Measurements from ENCODE around the gene CORO1C. TPM values are rescaled to one million over a fixed set of nuclear protein-coding genes. Genes with fewer than 3 reads are reported as not detected.

CORO1C gene
- total RNA-seq, 1 experiment from 2014 or later, result 139 TPM

DNA sequence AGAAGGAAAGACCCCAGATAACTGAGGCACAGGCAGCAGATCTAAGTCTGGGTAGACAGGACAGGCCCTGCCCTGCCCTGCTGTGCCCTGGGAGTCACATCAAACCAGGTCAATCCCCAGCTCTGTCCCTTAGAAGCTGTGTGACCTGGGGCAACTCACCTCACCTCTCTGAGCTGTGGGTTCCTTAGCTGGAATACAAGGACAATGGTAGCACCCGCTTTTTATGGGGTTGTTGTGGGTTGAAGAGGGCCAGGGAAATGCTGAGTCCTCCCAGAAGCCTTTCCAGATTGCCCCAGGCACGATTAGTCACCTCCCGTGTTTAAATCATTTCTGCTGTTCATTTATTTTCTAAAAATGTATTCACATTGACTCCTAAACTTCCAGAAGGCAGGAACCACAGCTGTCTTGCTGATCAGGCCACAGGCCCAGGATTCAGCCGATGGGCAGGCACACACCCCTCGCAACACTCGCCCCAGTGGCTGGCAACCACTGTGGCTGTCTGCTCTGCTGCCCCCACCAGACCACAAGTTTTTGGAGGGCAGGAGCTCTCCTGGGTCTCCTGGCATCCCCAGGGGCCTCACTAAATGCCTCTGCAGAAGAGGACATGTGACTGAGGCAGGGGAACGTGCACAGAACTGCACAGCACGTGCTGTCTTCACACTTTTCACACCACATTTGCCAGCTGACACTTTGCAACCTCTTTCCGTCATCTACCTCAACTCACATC is 100.7 kb downstream of the CORO1C start:
- Histone ChIP-seq H3K4me3 (no peak overlapping the region), H3F3A (ENCODE audit: insufficient read depth, low read depth) (peaks cover 30% of the 10 kb centered on the region), H3K4me1 (replicated peaks; ENCODE audit: insufficient read depth) (peaks cover 38% of the 10 kb centered on the region), H3K9me2 (ENCODE audit: insufficient read depth) (no peaks in the 10 kb centered on the region), H3K4me2 (peak overlapping the region; percentile 62), H3K9me3 (ENCODE audit: insufficient read depth, low read depth) (no peaks in the 10 kb centered on the region), H2AFZ (no peak overlapping the region), H3K27ac (peak overlapping the region; percentile 40; the same call in 1 of the 2 replicates), H4K20me1 (ENCODE audit: insufficient read depth) (no peaks in the 10 kb centered on the region), H3K79me2 (ENCODE audit: low read depth) (no peaks in the 10 kb centered on the region), H3K36me3 (ENCODE audit: low read depth) (no peaks in the 10 kb centered on the region), H3K27me3 (ENCODE audit: insufficient read depth, low read depth) (no peaks in the 10 kb centered on the region)
- DNase-seq, result peak; percentile 49 to 74
- TF ChIP-seq, protein P1, sequence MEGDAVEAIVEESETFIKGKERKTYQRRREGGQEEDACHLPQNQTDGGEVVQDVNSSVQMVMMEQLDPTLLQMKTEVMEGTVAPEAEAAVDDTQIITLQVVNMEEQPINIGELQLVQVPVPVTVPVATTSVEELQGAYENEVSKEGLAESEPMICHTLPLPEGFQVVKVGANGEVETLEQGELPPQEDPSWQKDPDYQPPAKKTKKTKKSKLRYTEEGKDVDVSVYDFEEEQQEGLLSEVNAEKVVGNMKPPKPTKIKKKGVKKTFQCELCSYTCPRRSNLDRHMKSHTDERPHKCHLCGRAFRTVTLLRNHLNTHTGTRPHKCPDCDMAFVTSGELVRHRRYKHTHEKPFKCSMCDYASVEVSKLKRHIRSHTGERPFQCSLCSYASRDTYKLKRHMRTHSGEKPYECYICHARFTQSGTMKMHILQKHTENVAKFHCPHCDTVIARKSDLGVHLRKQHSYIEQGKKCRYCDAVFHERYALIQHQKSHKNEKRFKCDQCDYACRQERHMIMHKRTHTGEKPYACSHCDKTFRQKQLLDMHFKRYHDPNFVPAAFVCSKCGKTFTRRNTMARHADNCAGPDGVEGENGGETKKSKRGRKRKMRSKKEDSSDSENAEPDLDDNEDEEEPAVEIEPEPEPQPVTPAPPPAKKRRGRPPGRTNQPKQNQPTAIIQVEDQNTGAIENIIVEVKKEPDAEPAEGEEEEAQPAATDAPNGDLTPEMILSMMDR (conservative IDR thresholded peaks at IDR 0.05), result no peak
- TF ChIP-seq EZH2 (IDR thresholded peaks at IDR 0.05; ENCODE audit: low read depth), result no peak
- intact Hi-C loops (cut with micrococcal nuclease; ENCODE audit: unreplicated experiment), result no loop called here
- ChIA-PET POLR2A (ENCODE audit: unreplicated experiment) (interaction anchor here (0.5 to 0.7 kb wide), 3 partner anchors 15 to 68 kb away, joined by 3 to 7 read pairs (median 6); partner anchors contain the start of gene ISCU), CTCF (interaction anchor here (0.7 kb wide), 1 partner anchor 74 kb away, joined by 4 read pairs; no protein-coding TSS in a partner anchor)
- no TSS peak for BruUV-seq (replicated peaks)

DNA sequence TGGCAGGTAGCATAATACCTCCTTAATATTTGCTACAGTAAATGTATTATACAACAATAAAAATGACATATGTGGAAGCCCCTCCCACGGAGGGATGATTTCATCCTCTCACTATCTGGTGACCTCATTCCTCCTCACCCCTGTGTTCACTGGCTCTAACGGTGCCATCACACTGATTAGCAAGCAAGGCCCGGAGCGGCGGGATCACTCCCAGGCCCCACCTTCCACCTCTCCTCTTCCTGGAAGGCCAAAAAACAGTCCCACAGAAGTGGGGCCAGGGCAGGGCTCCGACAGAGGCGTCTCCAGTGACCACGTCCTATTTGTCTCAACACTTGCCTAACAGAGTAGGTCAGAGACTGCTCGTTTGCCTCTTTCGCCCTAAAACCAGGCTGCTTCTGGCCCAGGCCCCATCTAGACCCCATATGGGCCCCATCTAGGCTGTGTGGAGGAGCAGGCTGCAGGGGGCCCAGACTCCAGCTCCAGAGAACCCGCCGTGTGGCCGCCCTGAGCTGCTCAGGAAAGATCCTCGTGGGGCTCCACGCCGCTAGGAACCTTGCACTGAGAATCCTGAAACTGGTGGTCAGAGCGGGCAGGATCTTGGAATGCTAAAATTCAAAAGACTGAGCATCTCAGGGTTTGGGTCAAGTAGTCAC is 101.4 kb downstream of the CORO1C start:
- intact Hi-C loops (cut with micrococcal nuclease; ENCODE audit: unreplicated experiment), result loop anchor here (2.0 kb wide), 1 partner anchor 15 kb away; no protein-coding TSS in a partner anchor
- H2AFZ ChIP-seq, result no peak overlapping the region
- peaks cover 28% of the 10 kb centered on the region for H3F3A ChIP-seq (ENCODE audit: insufficient read depth, low read depth)
- no peaks in the 10 kb centered on the region for H3K9me3 ChIP-seq (ENCODE audit: insufficient read depth, low read depth)
- peak; percentile 58 for DNase-seq
- no peaks in the 10 kb centered on the region for H3K79me2 ChIP-seq (ENCODE audit: low read depth)
- no peaks in the 10 kb centered on the region for H4K20me1 ChIP-seq (ENCODE audit: insufficient read depth)
- H3K27ac ChIP-seq, result peak overlapping the region; percentile 40; the same call in 1 of the 2 replicates
- BruUV-seq (replicated peaks), result TSS peak; percentile 86
- no peaks in the 10 kb centered on the region for H3K9me2 ChIP-seq (ENCODE audit: insufficient read depth)
- no peaks in the 10 kb centered on the region for H3K36me3 ChIP-seq (ENCODE audit: low read depth)
- no peaks in the 10 kb centered on the region for H3K27me3 ChIP-seq (ENCODE audit: insufficient read depth, low read depth)
- H3K4me1 ChIP-seq (replicated peaks; ENCODE audit: insufficient read depth), result peaks cover 38% of the 10 kb centered on the region
- H3K4me2 ChIP-seq, result peak overlapping the region; percentile 62
- TF ChIP-seq, protein P1 (conservative IDR thresholded peaks at IDR 0.05), result no peak
- no peak for TF ChIP-seq EZH2 (IDR thresholded peaks at IDR 0.05; ENCODE audit: low read depth)
- CTCF ChIA-PET, result interaction anchor here (1.0 kb wide), 1 partner anchor 11 kb away, joined by 4 read pairs; no protein-coding TSS in a partner anchor
- POLR2A ChIA-PET (ENCODE audit: unreplicated experiment), result interaction anchor here (0.5 kb wide), 1 partner anchor 875 kb away, joined by 4 read pairs; no protein-coding TSS in a partner anchor
- no peak overlapping the region for H3K4me3 ChIP-seq

DNA sequence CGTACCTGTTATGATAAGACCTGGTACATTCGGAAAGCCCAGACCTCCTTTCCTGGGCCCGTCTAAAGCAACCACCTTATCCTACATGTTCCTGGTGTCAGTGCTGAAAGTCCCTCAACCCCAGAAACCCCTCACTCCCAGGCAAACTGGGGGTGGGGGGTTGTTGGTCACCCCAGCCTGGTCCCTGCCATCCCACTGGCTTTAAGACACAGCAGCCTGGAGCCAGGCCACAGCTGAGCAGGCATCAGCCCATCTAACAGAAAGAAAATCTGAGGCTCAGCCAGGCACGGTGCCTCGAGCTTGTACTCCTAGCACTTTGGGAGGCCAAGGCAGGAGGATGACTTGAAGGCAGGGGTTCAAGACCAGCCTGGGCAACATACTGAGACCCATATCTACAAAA is 102.2 kb downstream of the CORO1C start:
- Histone ChIP-seq H3K27ac (no peak overlapping the region), H3K4me2 (peak overlapping the region; percentile 62), H3K9me2 (ENCODE audit: insufficient read depth) (no peaks in the 10 kb centered on the region), H3K79me2 (ENCODE audit: low read depth) (no peaks in the 10 kb centered on the region), H3F3A (ENCODE audit: insufficient read depth, low read depth) (peaks cover 28% of the 10 kb centered on the region), H2AFZ (no peak overlapping the region), H3K4me3 (no peak overlapping the region), H3K36me3 (ENCODE audit: low read depth) (no peaks in the 10 kb centered on the region), H4K20me1 (ENCODE audit: insufficient read depth) (no peaks in the 10 kb centered on the region), H3K4me1 (replicated peaks; ENCODE audit: insufficient read depth) (peaks cover 38% of the 10 kb centered on the region), H3K27me3 (ENCODE audit: insufficient read depth, low read depth) (no peaks in the 10 kb centered on the region), H3K9me3 (ENCODE audit: insufficient read depth, low read depth) (no peaks in the 10 kb centered on the region)
- ChIA-PET CTCF (interaction anchor here (1.0 kb wide), 1 partner anchor 12 kb away, joined by 4 read pairs; no protein-coding TSS in a partner anchor), POLR2A (ENCODE audit: unreplicated experiment) (interaction anchor here (0.5 kb wide), 1 partner anchor 874 kb away, joined by 4 read pairs; no protein-coding TSS in a partner anchor)
- intact Hi-C loops (cut with micrococcal nuclease; ENCODE audit: unreplicated experiment), result loop anchor here (2.0 kb wide), 1 partner anchor 16 kb away; no protein-coding TSS in a partner anchor
- BruUV-seq (replicated peaks), result TSS peak; percentile 30
- TF ChIP-seq, protein P1 (conservative IDR thresholded peaks at IDR 0.05), result no peak
- TF ChIP-seq EZH2 (IDR thresholded peaks at IDR 0.05; ENCODE audit: low read depth), result no peak
- no peak for DNase-seq

All from PC-9 (cell line).